ENCODE results near the gene KIAA1755.

GRCh38 chr20:38266426-38266825 lies 5.9 kb upstream of the KIAA1755 start:
- TF ChIP-seq CTCF (IDR thresholded peaks at IDR 0.05) = no peak
- no peak for TF ChIP-seq EP300 (IDR thresholded peaks at IDR 0.05)
- no peak for TF ChIP-seq POLR2A (IDR thresholded peaks at IDR 0.05)

Measured in tibial nerve (tissue), 4 donors.